Mesendoderm (in vitro differentiated cells): ENCODE results near the gene INHA. TPM values are rescaled to one million over a fixed set of nuclear protein-coding genes. Genes with fewer than 3 reads are reported as not detected.

ENCODE experiments used
- DNase-seq: peaks from one replicate; pipeline ENCODE4 v3.0.0; 2013
- H2AK5ac ChIP-seq: 2 replicates; pipeline ENCODE4 v1.6.1; 2013; ENCODE audit warnings: low read length, inconsistent platforms
- H2BK120ac ChIP-seq: 2 replicates; pipeline ENCODE4 v1.6.1; 2013; ENCODE audit warnings: low read depth, mild to moderate bottlenecking, low read length, moderate library complexity, mixed read lengths
- H2BK15ac ChIP-seq: replicated peaks from 2 replicates; pipeline ENCODE4 v1.6.1; 2013; ENCODE audit warnings: low read depth, mild to moderate bottlenecking, moderate library complexity
- H2BK5ac ChIP-seq: 2 replicates; pipeline ENCODE4 v1.6.1; 2013; ENCODE audit warnings: low read length, inconsistent platforms
- H3K18ac ChIP-seq: 2 replicates; pipeline ENCODE4 v1.6.1; 2013; ENCODE audit warnings: mild to moderate bottlenecking, low read length, mixed read lengths
- H3K23ac ChIP-seq: one replicate; pipeline ENCODE4 v1.6.1; 2013; ENCODE audit warnings: low read length
- H3K27ac ChIP-seq: 2 replicates; pipeline ENCODE4 v1.5.1; 2013; ENCODE audit warnings: low read depth, mild to moderate bottlenecking, inconsistent platforms, low read length, moderate library complexity
- H3K27me3 ChIP-seq: 2 replicates; pipeline ENCODE4 v1.6.1; 2013; ENCODE audit warnings: low read length, control low read depth, mild to moderate bottlenecking, inconsistent platforms; ENCODE audit not compliant: insufficient read depth, poor library complexity
- H3K36me3 ChIP-seq: 2 replicates; pipeline ENCODE4 v1.6.1; 2013; ENCODE audit warnings: low read length, inconsistent platforms; ENCODE audit not compliant: control insufficient read depth, insufficient read depth
- H3K4ac ChIP-seq: one replicate; pipeline ENCODE4 v1.6.1; 2013; ENCODE audit warnings: low read depth, mild to moderate bottlenecking, low read length, moderate library complexity
- H3K4me1 ChIP-seq: 2 replicates; pipeline ENCODE4 v1.6.1; 2013; ENCODE audit warnings: low read depth, low read length, inconsistent platforms; ENCODE audit not compliant: control insufficient read depth
- H3K4me2 ChIP-seq: 2 replicates; pipeline ENCODE4 v1.6.1; 2013; ENCODE audit warnings: low read length
- H3K4me3 ChIP-seq: 2 replicates; pipeline ENCODE4 v1.5.1; 2013; ENCODE audit warnings: mild to moderate bottlenecking, low read length
- H3K56ac ChIP-seq: one replicate; pipeline ENCODE4 v1.6.1; 2013; ENCODE audit warnings: low read length
- H3K79me1 ChIP-seq: 2 replicates; pipeline ENCODE4 v1.6.1; 2013; ENCODE audit warnings: low read length, inconsistent platforms
- H3K79me2 ChIP-seq: 2 replicates; pipeline ENCODE4 v1.6.1; 2013; ENCODE audit warnings: mild to moderate bottlenecking, low read length; ENCODE audit not compliant: control insufficient read depth, insufficient read depth
- H3K9ac ChIP-seq: 2 replicates; pipeline ENCODE4 v1.6.1; 2013; ENCODE audit warnings: low read length, inconsistent platforms
- H4K5ac ChIP-seq: one replicate; pipeline ENCODE4 v1.6.1; 2013; ENCODE audit warnings: low read length
- H4K8ac ChIP-seq: one replicate; pipeline ENCODE4 v1.6.1; 2013; ENCODE audit warnings: low read depth, mild to moderate bottlenecking, control low read depth, low read length, moderate library complexity
- WGBS: extraction: QIAGEN DNeasy Blood & Tissue Kit; methylation state at CpG from one replicate; pipeline ENCODE4 v1.1.7; 2013; ENCODE audit warnings: low lambda C conversion rate, missing lambda C conversion rate; ENCODE audit not compliant: insufficient coverage; ENCODE audit errors: extremely low coverage; 5-methylcytosine and 5-hydroxymethylcytosine counted together
- small RNA-seq: library from polyadenylated mRNA; stranded (forward); fragments of <200 nt; extraction: miRNeasy Mini kit (QIAGEN cat#:217004); gene quantifications from one replicate; pipeline ENCODE3, GENCODE V24; 2013; ENCODE audit not compliant: insufficient read depth

INHA gene

DNA sequence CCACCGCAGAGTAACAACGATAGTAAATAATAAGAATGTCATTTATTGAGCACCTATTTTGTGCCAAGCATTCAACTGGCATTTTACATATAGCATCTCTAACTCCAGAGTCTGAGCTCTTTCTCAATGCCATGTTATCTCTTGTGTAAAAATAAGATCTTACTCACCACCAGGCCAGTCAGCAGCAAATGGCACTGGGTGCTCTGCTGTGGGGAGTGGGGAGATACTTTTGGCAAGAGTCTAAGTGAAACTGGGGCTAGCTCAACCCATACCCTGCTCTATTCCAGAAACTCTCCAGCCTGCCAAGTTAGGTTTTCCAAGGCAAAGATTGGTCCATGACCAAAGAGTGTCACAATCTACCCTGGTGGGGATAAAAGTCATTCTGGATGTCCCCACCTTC is 50.4 kb downstream of the INHA start:
- DNase-seq: no peak
- Histone ChIP-seq H4K5ac (no peak overlapping the region), H3K18ac (no peak overlapping the region), H3K4me3 (no peak overlapping the region), H2AK5ac (no peak overlapping the region), H3K56ac (no peak overlapping the region), H3K9ac (no peak overlapping the region), H2BK120ac (no peak overlapping the region), H2BK5ac (no peak overlapping the region), H3K27ac (no peak overlapping the region), H3K4me1 (no peaks in the 10 kb centered on the region), H2BK15ac (no peak overlapping the region), H3K27me3 (no peaks in the 10 kb centered on the region), H3K79me1 (no peaks in the 10 kb centered on the region), H3K23ac (no peak overlapping the region), H3K36me3 (no peaks in the 10 kb centered on the region), H4K8ac (no peak overlapping the region), H3K79me2 (no peaks in the 10 kb centered on the region), H3K4ac (no peak overlapping the region), H3K4me2 (no peak overlapping the region)
- WGBS: no CpG with 5 or more reads among the region's 2 CpGs

GRCh38 chr2:219624565-219624964 is 52.5 kb downstream of the INHA start:
- H3K4me1 ChIP-seq: no peaks in the 10 kb centered on the region
- H3K79me2 ChIP-seq: no peaks in the 10 kb centered on the region
- no peaks in the 10 kb centered on the region for H3K27me3 ChIP-seq
- H2BK120ac ChIP-seq: no peak overlapping the region
- no CpG with 5 or more reads among the region's 6 CpGs for WGBS
- H3K36me3 ChIP-seq: no peaks in the 10 kb centered on the region
- no peaks in the 10 kb centered on the region for H3K79me1 ChIP-seq
- no peak overlapping the region for H3K56ac ChIP-seq
- H3K4me2 ChIP-seq: no peak overlapping the region
- H2AK5ac ChIP-seq: no peak overlapping the region
- no peak for DNase-seq
- no peak overlapping the region for H3K4ac ChIP-seq
- no peak overlapping the region for H3K9ac ChIP-seq
- no peak overlapping the region for H3K23ac ChIP-seq
- H4K5ac ChIP-seq: no peak overlapping the region
- H2BK5ac ChIP-seq: no peak overlapping the region
- H3K4me3 ChIP-seq: no peak overlapping the region
- H3K18ac ChIP-seq: no peak overlapping the region
- no peak overlapping the region for H2BK15ac ChIP-seq
- H3K27ac ChIP-seq: no peak overlapping the region
- H4K8ac ChIP-seq: no peak overlapping the region

DNA sequence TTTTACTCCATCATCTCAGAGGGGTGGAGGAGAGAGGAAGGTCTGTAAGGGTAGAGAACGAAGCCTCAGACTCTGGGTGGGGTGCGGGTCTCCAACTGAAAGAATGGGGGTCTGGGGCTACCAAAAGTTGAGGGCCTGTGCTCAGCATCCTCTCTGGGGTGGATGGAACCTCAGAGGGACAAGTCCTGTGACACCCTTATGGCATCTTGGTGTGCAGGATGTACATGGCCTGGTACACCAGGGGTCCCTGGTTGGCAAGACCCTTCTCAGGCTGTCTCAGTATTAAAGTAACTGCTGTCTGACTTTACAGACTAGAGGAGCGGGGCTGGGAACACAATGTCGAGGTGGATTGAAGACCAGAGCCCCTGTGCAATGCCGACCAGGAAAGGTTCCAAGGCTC is 53.1 kb downstream of the INHA start:
- Histone ChIP-seq H2AK5ac (no peak overlapping the region), H4K8ac (no peak overlapping the region), H3K27ac (no peak overlapping the region), H3K27me3 (no peaks in the 10 kb centered on the region), H3K79me2 (no peaks in the 10 kb centered on the region), H3K79me1 (no peaks in the 10 kb centered on the region), H3K9ac (no peak overlapping the region), H2BK120ac (no peak overlapping the region), H3K4me2 (no peak overlapping the region), H4K5ac (no peak overlapping the region), H3K56ac (no peak overlapping the region), H2BK5ac (no peak overlapping the region), H3K4me3 (no peak overlapping the region), H2BK15ac (no peak overlapping the region), H3K4ac (no peak overlapping the region), H3K18ac (no peak overlapping the region), H3K36me3 (no peaks in the 10 kb centered on the region), H3K23ac (no peak overlapping the region), H3K4me1 (no peaks in the 10 kb centered on the region)
- no CpG with 5 or more reads among the region's 5 CpGs for WGBS
- DNase-seq: no peak

Small RNAs within 50 kb of the gene (small RNA-seq; reads per million reads assigned to genes)
- gene MIR3132 (not detected), gene RN7SKP213 (not detected)
